Large intestine (tissue), 12 donors: ENCODE measurements around the gene PUDP. TPM values are rescaled to one million over a fixed set of nuclear protein-coding genes. Genes with fewer than 3 reads are reported as not detected.
A peak's percentile ranks its signal among the peaks of the same experiment; 100 is the strongest.
"Not testable (repeated sequence)": the region's sequence is repeated elsewhere in the genome, so short reads cannot be mapped to it uniquely, and the experiment has no call there.

Source experiments
- DNase-seq, 2 donors: peaks; one replicate each; pipeline versions ENCODE4 v3.0.0 to v3.0.0-alpha.2; 2013
- H3K27ac ChIP-seq: one replicate; pipeline ENCODE4 v1.5.1; 2013; ENCODE audit warnings: low read length
- H3K27me3 ChIP-seq: 2 replicates; pipeline ENCODE4 v1.6.1; 2013; ENCODE audit warnings: low read length; ENCODE audit not compliant: control insufficient read depth, insufficient read depth
- H3K36me3 ChIP-seq: 2 replicates; pipeline ENCODE4 v1.6.1; 2013; ENCODE audit warnings: low read length; ENCODE audit not compliant: control insufficient read depth, insufficient read depth
- H3K4me1 ChIP-seq: one replicate; pipeline ENCODE4 v1.6.1; 2013; ENCODE audit warnings: low read length; ENCODE audit not compliant: control insufficient read depth, insufficient read depth
- H3K4me3 ChIP-seq: one replicate; pipeline ENCODE4 v1.5.1; 2013; ENCODE audit warnings: low read length
- H3K9me3 ChIP-seq: one replicate; pipeline ENCODE4 v1.6.1; 2013; ENCODE audit warnings: mild to moderate bottlenecking, low read depth, low read length, moderate library complexity; ENCODE audit not compliant: control insufficient read depth
- WGBS: methylation state at CpG from one replicate; pipeline ENCODE4 v1.1.5; 2013; ENCODE audit warnings: low lambda C conversion rate; ENCODE audit not compliant: insufficient coverage; 5-methylcytosine and 5-hydroxymethylcytosine counted together
- long read RNA-seq, 11 donors: transcript quantifications; one replicate each; lab custom pipeline, GENCODE V29; 2026
- polyA plus RNA-seq: library from polyadenylated mRNA; unstranded; fragments of 120-200 nt; gene quantifications from one replicate; pipeline ENCODE4 v1.2.1, GENCODE V29; 2013

PUDP gene
- polyA plus RNA-seq: 25.9 TPM
- long read RNA-seq, donor 1, transcript PUDP-201 (4 exons, 2,140 nt): major isoform, 16 of 16 reads
- long read RNA-seq, donor 1, partial matches to known transcripts: 0 of 16 reads
- long read RNA-seq, donor 1, other reads (novel, unspliced or antisense): 0 of 16 reads
- long read RNA-seq, donor 2, transcript PUDP-201 (4 exons, 2,140 nt): major isoform, 10 of 17 reads
- long read RNA-seq, donor 2, partial matches to known transcripts: 7 of 17 reads
- long read RNA-seq, donor 2, other reads (novel, unspliced or antisense): 0 of 17 reads
- long read RNA-seq, donor 3, transcript PUDP-201 (4 exons, 2,140 nt): major isoform, 22 of 22 reads
- long read RNA-seq, donor 3, partial matches to known transcripts: 0 of 22 reads
- long read RNA-seq, donor 3, other reads (novel, unspliced or antisense): 0 of 22 reads
- long read RNA-seq, donor 4, partial matches to known transcripts: 0 of 2 reads
- long read RNA-seq, donor 4, other reads (novel, unspliced or antisense): 0 of 2 reads
- long read RNA-seq, donor 5, transcript PUDP-201 (4 exons, 2,140 nt): major isoform, 13 of 32 reads
- long read RNA-seq, donor 5, partial matches to known transcripts: 19 of 32 reads
- long read RNA-seq, donor 5, other reads (novel, unspliced or antisense): 0 of 32 reads
- long read RNA-seq, donor 6, transcript PUDP-201 (4 exons, 2,140 nt): major isoform, 19 of 49 reads
- long read RNA-seq, donor 6, partial matches to known transcripts: 30 of 49 reads
- long read RNA-seq, donor 6, other reads (novel, unspliced or antisense): 0 of 49 reads
- long read RNA-seq, donor 7, transcript PUDP-201 (4 exons, 2,140 nt): major isoform, 8 of 8 reads
- long read RNA-seq, donor 7, partial matches to known transcripts: 0 of 8 reads
- long read RNA-seq, donor 7, other reads (novel, unspliced or antisense): 0 of 8 reads
- long read RNA-seq, donor 8, transcript PUDP-201 (4 exons, 2,140 nt): major isoform, 29 of 31 reads
- long read RNA-seq, donor 8, partial matches to known transcripts: 0 of 31 reads
- long read RNA-seq, donor 8, other reads (novel, unspliced or antisense): 0 of 31 reads
- long read RNA-seq, donor 9, transcript PUDP-201 (4 exons, 2,140 nt): major isoform, 28 of 69 reads
- long read RNA-seq, donor 9, partial matches to known transcripts: 39 of 69 reads
- long read RNA-seq, donor 9, other reads (novel, unspliced or antisense): 0 of 69 reads
- long read RNA-seq, donor 10, transcript PUDP-201 (4 exons, 2,140 nt): major isoform, 11 of 11 reads
- long read RNA-seq, donor 10, partial matches to known transcripts: 0 of 11 reads
- long read RNA-seq, donor 10, other reads (novel, unspliced or antisense): 0 of 11 reads
- long read RNA-seq, donor 11, transcript PUDP-201 (4 exons, 2,140 nt): major isoform, 24 of 38 reads
- long read RNA-seq, donor 11, partial matches to known transcripts: 14 of 38 reads
- long read RNA-seq, donor 11, other reads (novel, unspliced or antisense): 0 of 38 reads

GRCh38 chrX:7147978-7148854 is at the start of gene PUDP:
PUDP (minus strand) TSS chrX:7148153; CDS start chrX:7148113, 40 bp downstream.
- Histone ChIP-seq H3K4me1 (peaks cover 10% of the 10 kb centered on the region), H3K4me3 (peak within 1 kb of the TSS; percentile 95), H3K36me3 (no peaks in the 10 kb centered on the region), H3K27ac (peak within 1 kb of the TSS; percentile 83), H3K27me3 (no peaks in the 10 kb centered on the region), H3K9me3 (no peaks in the 10 kb centered on the region)
- DNase-seq: peak; percentile 84 to 95
- WGBS: no CpG with 5 or more reads among the region's 76 CpGs

- Histone ChIP-seq H3K4me1 (no peaks in the 10 kb centered on the region), H3K27ac (no peak overlapping the region), H3K27me3 (no peaks in the 10 kb centered on the region), H3K9me3 (no peaks in the 10 kb centered on the region), H3K36me3 (no peaks in the 10 kb centered on the region), H3K4me3 (no peak overlapping the region)
- 100% methylated on average over 1 of the region's 11 CpGs for WGBS
- DNase-seq: no peak
Measured at GRCh38 chrX:7194606-7195005, 46.7 kb upstream of the PUDP start.

- H3K27me3 ChIP-seq: no peaks in the 10 kb centered on the region
- no peak overlapping the region for H3K27ac ChIP-seq
- no peak for DNase-seq
- no peaks in the 10 kb centered on the region for H3K9me3 ChIP-seq
- H3K4me3 ChIP-seq: no peak overlapping the region
- H3K36me3 ChIP-seq: no peaks in the 10 kb centered on the region
- no CpG with 5 or more reads among the region's 7 CpGs for WGBS
- H3K4me1 ChIP-seq: no peaks in the 10 kb centered on the region
Measured at GRCh38 chrX:7192871-7193270, 44.9 kb upstream of the PUDP start.

- no peak for DNase-seq
- H3K36me3 ChIP-seq: no peaks in the 10 kb centered on the region
- H3K9me3 ChIP-seq: no peaks in the 10 kb centered on the region
- H3K4me1 ChIP-seq: no peaks in the 10 kb centered on the region
- no peaks in the 10 kb centered on the region for H3K27me3 ChIP-seq
- no peak overlapping the region for H3K4me3 ChIP-seq
- WGBS: no CpG with 5 or more reads among the region's 2 CpGs
- H3K27ac ChIP-seq: no peak overlapping the region
Measured at GRCh38 chrX:7191681-7192110, 43.7 kb upstream of the PUDP start.

GRCh38 chrX:7190157-7190556 is 42.2 kb upstream of the PUDP start:
- no peak for DNase-seq
- Histone ChIP-seq H3K9me3 (no peaks in the 10 kb centered on the region), H3K27ac (no peak overlapping the region), H3K4me1 (no peaks in the 10 kb centered on the region), H3K27me3 (no peaks in the 10 kb centered on the region), H3K4me3 (no peak overlapping the region), H3K36me3 (no peaks in the 10 kb centered on the region)
- WGBS: no CpG with 5 or more reads among the region's 2 CpGs

GRCh38 chrX:7188672-7189071 is 40.7 kb upstream of the PUDP start:
- H3K9me3 ChIP-seq: no peaks in the 10 kb centered on the region
- DNase-seq: no peak
- no peaks in the 10 kb centered on the region for H3K4me1 ChIP-seq
- H3K27me3 ChIP-seq: no peaks in the 10 kb centered on the region
- H3K4me3 ChIP-seq: no peak overlapping the region
- H3K36me3 ChIP-seq: no peaks in the 10 kb centered on the region
- WGBS: no CpG with 5 or more reads among the region's 2 CpGs
- no peak overlapping the region for H3K27ac ChIP-seq

GRCh38 chrX:7184816-7185215 is 36.9 kb upstream of the PUDP start:
- WGBS: no CpG with 5 or more reads among the region's 3 CpGs
- no peak for DNase-seq
- Histone ChIP-seq H3K4me3 (no peak overlapping the region), H3K4me1 (no peaks in the 10 kb centered on the region), H3K36me3 (no peaks in the 10 kb centered on the region), H3K27ac (no peak overlapping the region), H3K27me3 (no peaks in the 10 kb centered on the region), H3K9me3 (no peaks in the 10 kb centered on the region)

GRCh38 chrX:7179446-7179845 is 31.5 kb upstream of the PUDP start:
- no CpG with 5 or more reads among the region's 2 CpGs for WGBS
- Histone ChIP-seq H3K27me3 (no peaks in the 10 kb centered on the region), H3K27ac (no peak overlapping the region), H3K9me3 (no peaks in the 10 kb centered on the region), H3K4me3 (no peak overlapping the region), H3K36me3 (no peaks in the 10 kb centered on the region), H3K4me1 (no peaks in the 10 kb centered on the region)
- DNase-seq: no peak

- H3K4me1 ChIP-seq, H3K27ac ChIP-seq, H3K9me3 ChIP-seq, DNase-seq, H3K4me3 ChIP-seq, H3K36me3 ChIP-seq, H3K27me3 ChIP-seq: not testable (repeated sequence)
- no CpG with 5 or more reads among the region's 2 CpGs for WGBS
Measured at GRCh38 chrX:7178859-7179258, 30.9 kb upstream of the PUDP start.
